ENCODE results near the gene TEX11.
"Not testable (repeated sequence)": the region's sequence is repeated elsewhere in the genome, so short reads cannot be mapped to it uniquely, and the experiment has no call there.

TEX11 gene

DNA sequence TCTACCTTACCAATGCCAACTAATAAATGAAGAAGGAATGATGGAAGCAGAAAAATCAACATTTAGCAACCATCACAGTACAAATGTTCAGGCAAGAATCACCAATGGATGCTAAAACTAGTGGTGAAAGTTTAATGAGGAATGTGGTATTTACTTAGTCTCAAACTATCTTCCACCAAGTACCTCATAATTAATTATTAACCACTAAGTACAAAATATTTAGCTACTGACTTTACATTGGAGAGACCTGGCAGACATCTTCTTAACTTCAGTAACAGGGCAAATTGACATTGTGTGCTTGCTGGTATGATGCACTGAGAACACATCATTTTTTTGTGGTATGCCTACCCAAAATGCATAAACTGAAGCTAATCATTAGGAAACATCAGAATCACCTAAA lies 381.5 kb downstream of the TEX11 start:
- no peak for TF ChIP-seq EZH2phosphoT487 (IDR thresholded peaks at IDR 0.05; ENCODE audit: borderline replicate concordance, low read length)
- no peak for TF ChIP-seq CTCF (IDR thresholded peaks at IDR 0.05; ENCODE audit: low read depth, low read length, poor library complexity, severe bottlenecking)
- Histone ChIP-seq H3K9me2 (replicated peaks; ENCODE audit: control insufficient read depth, low read length) (no peaks in the 10 kb centered on the region), H3K79me2 (ENCODE audit: control insufficient read depth, low read length) (no peaks in the 10 kb centered on the region), H3K27ac (ENCODE audit: low read depth, low read length) (no peak overlapping the region), H3K27me3 (ENCODE audit: control insufficient read depth, low read length) (no peaks in the 10 kb centered on the region; the same call in 1 of the 2 replicates), H3K4me1 (ENCODE audit: control insufficient read depth, low read length) (no peaks in the 10 kb centered on the region), H4K20me1 (ENCODE audit: control insufficient read depth, insufficient read depth, low read depth, low read length) (no peaks in the 10 kb centered on the region), H3F3A (ENCODE audit: control insufficient read depth, insufficient read depth) (no peaks in the 10 kb centered on the region), H3K4me2 (ENCODE audit: low read length) (no peak overlapping the region), H3K4me3 (ENCODE audit: low read length) (no peak overlapping the region), H3K36me3 (ENCODE audit: control insufficient read depth, low read length) (no peaks in the 10 kb centered on the region), H3K9me3 (ENCODE audit: control insufficient read depth, insufficient read depth, low read length) (no peaks in the 10 kb centered on the region)

DNA sequence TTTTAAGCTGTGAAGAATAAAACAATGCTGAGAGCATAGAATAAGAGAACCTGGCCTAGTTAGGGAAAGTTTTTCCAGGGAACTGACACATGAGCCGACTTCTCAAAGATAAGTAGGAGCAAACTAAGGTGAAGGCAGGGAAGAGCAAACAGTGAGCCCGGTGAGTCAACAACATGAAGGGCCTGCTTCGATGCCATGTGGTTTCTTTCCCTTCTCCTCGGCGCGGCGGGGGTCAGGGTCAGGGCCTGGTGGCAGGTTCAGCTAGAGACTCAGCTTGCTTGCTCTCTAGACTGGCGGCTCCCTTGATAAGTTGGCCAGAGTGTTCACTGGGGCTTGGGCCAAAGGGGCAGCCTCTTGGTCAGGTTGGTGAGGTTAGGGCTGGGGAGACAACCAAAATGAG lies 382.8 kb downstream of the TEX11 start:
- H3F3A ChIP-seq (ENCODE audit: control insufficient read depth, insufficient read depth), result no peaks in the 10 kb centered on the region
- no peaks in the 10 kb centered on the region for H3K4me1 ChIP-seq (ENCODE audit: control insufficient read depth, low read length)
- H3K4me3 ChIP-seq (ENCODE audit: low read length), result no peak overlapping the region
- no peak overlapping the region for H3K4me2 ChIP-seq (ENCODE audit: low read length)
- no peaks in the 10 kb centered on the region for H3K9me3 ChIP-seq (ENCODE audit: control insufficient read depth, insufficient read depth, low read length)
- no peaks in the 10 kb centered on the region; the same call in 1 of the 2 replicates for H3K27me3 ChIP-seq (ENCODE audit: control insufficient read depth, low read length)
- H3K36me3 ChIP-seq (ENCODE audit: control insufficient read depth, low read length), result no peaks in the 10 kb centered on the region
- no peaks in the 10 kb centered on the region for H3K79me2 ChIP-seq (ENCODE audit: control insufficient read depth, low read length)
- H4K20me1 ChIP-seq (ENCODE audit: control insufficient read depth, insufficient read depth, low read depth, low read length), result no peaks in the 10 kb centered on the region
- no peak for TF ChIP-seq EZH2phosphoT487 (IDR thresholded peaks at IDR 0.05; ENCODE audit: borderline replicate concordance, low read length)
- no peak for TF ChIP-seq CTCF (IDR thresholded peaks at IDR 0.05; ENCODE audit: low read depth, low read length, poor library complexity, severe bottlenecking)
- H3K27ac ChIP-seq (ENCODE audit: low read depth, low read length), result no peak overlapping the region
- no peaks in the 10 kb centered on the region for H3K9me2 ChIP-seq (replicated peaks; ENCODE audit: control insufficient read depth, low read length)

DNA sequence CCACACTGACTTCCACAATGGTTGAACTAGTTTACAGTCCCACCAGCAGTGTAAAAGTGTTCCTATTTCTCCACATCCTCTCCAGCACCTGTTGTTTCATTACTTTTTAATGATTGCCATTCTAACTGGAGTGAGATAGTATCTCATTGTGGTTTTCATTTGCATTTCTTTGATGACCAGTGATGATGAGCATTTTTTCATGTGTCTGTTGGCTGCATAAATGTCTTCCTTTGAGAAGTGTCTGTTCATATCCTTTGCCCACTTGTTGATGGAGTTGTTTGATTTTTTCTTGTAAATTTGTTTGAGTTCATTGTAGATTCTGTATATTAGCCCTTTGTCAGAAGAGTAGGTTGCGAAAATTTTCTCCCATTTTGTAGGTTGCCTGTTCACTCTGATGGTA lies 392.8 kb downstream of the TEX11 start:
- not testable (repeated sequence) for H3K36me3 ChIP-seq (ENCODE audit: control insufficient read depth, low read length); H3K4me2 ChIP-seq (ENCODE audit: low read length); H3K4me3 ChIP-seq (ENCODE audit: low read length); H3F3A ChIP-seq (ENCODE audit: control insufficient read depth, insufficient read depth); H3K9me3 ChIP-seq (ENCODE audit: control insufficient read depth, insufficient read depth, low read length); H3K9me2 ChIP-seq (replicated peaks; ENCODE audit: control insufficient read depth, low read length); H3K79me2 ChIP-seq (ENCODE audit: control insufficient read depth, low read length); H3K27me3 ChIP-seq (ENCODE audit: control insufficient read depth, low read length); H4K20me1 ChIP-seq (ENCODE audit: control insufficient read depth, insufficient read depth, low read depth, low read length); H3K4me1 ChIP-seq (ENCODE audit: control insufficient read depth, low read length); H3K27ac ChIP-seq (ENCODE audit: low read depth, low read length)

DNA sequence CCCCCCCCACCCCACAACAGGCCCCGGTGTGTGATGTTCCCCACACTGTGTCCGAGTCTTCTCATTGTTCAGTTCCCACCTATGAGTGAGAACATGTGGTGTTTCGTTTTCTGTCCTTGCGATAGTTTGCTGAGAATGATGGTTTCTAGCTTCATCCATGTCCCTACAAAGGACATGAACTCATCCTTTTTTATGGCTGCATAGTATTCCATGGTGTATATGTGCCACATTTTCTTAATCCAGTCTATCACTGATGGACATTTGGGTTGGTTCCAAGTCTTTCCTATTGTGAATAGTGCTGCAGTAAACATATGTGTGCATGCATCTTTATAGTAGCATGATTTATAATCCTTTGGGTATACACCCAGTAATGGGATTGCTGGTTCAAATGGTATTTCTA lies 393.2 kb downstream of the TEX11 start:
- H3K9me3 ChIP-seq (ENCODE audit: control insufficient read depth, insufficient read depth, low read length); H3F3A ChIP-seq (ENCODE audit: control insufficient read depth, insufficient read depth); H3K9me2 ChIP-seq (replicated peaks; ENCODE audit: control insufficient read depth, low read length); H3K36me3 ChIP-seq (ENCODE audit: control insufficient read depth, low read length); H3K4me3 ChIP-seq (ENCODE audit: low read length); H4K20me1 ChIP-seq (ENCODE audit: control insufficient read depth, insufficient read depth, low read depth, low read length); H3K79me2 ChIP-seq (ENCODE audit: control insufficient read depth, low read length); H3K4me2 ChIP-seq (ENCODE audit: low read length); H3K27ac ChIP-seq (ENCODE audit: low read depth, low read length); H3K4me1 ChIP-seq (ENCODE audit: control insufficient read depth, low read length); H3K27me3 ChIP-seq (ENCODE audit: control insufficient read depth, low read length): not testable (repeated sequence)

Measured in DOHH2 (cell line).